ENCODE data around the gene ELAVL1.

Gene ELAVL1

DNA sequence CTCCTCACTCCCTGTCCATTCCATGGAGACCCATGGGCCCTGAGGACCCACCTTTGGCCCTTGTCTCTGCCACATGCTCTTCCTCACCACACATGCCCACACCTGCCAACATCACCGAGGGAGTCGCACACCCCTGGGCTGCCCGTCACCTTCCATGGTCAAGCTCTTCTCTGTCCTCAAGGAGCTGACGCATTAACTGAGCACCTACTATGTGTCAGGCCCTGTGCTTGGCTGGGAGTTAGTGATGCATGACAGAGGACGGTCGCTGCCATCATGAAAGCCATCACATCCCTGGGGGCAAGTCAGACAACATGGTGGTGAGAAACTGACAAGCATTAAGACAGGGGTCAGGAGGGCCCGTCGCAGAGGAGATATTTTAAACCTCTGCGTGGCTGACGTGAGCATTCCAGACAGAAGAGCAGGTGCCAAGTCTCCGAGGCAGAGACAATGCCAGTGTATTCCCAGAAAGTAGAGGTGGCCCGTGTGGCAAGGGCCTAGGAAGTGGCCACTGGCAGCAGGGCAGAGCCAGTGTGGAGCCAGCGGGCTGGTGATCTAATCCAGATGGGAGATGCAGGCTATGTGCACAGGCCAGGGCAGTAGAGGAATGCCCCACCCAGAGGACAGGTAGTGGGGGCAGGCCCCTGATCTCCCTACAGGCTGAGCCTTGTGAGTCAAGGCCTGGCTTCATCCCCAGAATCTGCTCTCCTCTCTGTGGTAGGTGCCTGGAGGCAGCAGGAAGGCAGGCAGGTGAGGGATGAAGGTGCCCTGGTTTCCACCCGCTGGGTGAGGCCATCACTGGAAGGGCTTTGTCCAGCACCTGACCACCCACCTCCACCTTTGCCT lies 21.2 kb downstream of the ELAVL1 start:
- DNase-seq: no peak

DNA sequence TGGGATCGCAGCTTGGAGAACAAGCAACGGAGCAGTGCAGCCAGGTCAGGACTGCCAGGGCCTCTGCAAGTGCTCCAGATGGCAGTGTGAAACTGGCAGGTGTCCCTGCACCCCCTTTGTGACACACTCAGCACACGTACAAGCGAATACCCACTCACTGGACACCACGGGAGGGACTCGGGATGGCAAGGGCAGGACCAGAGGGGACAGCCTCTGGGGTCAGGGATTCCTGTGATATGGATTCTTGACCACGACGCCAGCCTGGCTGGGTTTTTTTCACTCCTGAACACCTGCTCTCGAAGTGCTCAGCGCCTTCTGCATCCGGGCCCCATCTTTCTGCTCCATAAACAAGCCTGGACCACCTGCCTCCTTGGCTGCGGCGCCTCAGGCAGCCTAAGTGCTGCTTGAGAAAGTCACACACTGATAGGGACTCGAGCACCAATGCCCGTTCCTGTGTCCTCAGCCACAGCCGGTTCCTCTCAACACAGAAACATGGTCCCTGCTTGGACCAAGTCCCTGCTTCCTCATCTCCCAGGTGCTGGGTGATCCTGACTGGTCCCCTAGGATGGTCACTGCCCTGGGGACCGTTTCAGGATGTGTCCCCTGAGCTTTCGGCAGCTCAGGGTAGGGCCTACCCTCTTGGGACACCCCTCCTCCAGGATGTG lies 22.0 kb downstream of the ELAVL1 start:
- no peak for DNase-seq

DNA sequence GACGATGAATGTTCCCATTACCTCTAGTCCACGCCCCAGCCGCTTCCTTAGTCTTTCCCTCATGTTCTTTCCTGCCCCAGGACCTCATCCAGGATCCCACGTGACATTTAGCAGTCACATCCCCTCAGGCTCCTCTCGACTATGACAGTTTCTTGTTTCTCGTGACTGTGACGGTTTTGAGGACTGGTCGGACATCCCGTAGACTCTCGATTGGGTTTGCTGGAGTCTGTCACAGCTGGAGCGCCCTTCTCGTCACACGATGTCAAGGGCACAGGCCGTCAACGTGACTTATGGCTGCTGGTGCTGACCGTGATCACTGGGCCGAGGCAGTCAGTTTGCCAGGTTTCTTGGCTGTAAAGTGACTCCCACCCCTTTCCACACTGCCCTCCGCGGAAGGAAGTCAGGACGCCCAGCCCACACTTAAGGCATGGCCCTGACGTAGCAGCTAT lies 22.8 kb downstream of the ELAVL1 start:
- DNase-seq: no peak

DNA sequence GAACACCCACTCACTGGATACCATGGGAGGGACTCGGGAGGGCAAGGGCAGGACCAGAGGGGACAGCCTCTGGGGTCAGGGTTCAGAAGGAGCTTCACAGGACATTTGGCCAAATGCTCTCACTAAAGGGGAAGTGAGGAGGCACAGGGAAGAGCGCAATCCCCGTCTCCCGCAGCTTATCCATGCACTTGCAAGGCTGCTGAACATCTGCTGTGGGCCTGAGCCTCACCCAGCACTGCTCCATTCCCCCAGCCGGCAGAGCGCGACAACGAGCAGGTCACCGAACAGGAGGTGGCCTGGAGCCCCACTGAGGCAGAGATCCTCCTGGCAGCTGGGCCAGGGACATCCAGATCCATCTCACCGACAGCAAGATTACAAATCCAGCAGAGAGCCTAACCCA lies 23.3 kb downstream of the ELAVL1 start:
- DNase-seq: no peak

DNA sequence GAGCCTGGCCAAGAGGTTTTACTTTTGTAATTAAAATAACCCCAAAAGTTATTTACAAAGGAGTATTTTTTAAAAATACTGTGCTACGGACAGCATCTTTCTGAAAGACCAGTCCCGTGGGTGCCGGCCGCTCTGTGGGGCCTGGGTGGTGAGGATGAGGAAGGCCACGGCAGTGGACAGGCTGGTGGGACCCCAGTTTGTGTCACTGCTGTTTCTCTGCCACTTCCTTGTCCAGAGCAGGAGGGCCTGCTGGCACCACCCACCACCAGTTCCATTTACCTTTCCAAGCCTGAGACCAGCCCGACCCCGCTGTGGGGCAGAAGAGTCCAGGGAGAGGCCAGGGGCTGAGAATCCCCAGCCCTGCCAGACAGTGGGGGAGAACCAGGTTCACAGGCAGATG lies 23.8 kb downstream of the ELAVL1 start:
- no peak for DNase-seq

DNA sequence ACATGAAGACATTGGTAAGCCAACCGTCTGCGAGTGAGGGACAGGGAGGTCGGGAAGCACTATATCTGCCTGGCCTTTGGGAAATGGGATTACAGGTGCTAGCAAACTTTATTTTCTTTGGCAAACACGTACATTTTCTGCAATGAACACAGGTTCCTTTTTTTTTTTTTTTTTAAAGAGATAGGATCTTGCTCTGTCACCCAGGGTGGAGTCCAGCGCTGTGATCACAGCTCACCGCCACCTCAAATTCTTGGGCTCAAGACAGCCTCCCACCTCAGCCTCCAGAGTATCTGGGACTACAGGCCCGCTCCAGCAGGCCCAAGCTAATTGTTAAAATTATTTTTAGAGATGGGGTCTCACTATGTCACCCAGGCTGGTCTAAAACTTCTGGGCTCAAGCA lies 24.2 kb downstream of the ELAVL1 start:
- no peak for DNase-seq

DNA sequence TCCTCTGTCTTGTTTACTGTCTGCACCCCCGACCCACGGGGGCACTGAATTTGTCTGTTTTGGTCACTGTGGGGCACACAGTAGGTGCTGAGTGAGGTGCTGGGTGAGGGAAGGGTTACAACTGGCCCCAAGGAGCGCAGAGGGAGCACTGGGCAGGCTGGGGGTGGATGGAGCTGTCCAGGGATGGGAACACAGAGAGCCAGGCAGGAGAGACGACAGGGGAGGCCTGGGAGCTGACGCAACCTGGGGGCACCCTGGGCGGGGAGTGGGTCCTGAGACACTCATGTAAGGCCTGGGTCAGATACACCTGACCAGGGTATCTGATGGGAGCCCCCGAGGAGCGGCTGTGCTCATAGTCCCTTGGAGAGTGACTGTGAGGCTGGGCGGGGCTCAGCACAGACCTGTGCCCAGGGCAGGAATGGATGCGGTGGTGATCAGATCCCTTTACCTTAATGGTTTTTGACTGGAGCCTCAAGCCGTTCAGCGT lies 24.8 kb downstream of the ELAVL1 start:
- DNase-seq: no peak

DNA sequence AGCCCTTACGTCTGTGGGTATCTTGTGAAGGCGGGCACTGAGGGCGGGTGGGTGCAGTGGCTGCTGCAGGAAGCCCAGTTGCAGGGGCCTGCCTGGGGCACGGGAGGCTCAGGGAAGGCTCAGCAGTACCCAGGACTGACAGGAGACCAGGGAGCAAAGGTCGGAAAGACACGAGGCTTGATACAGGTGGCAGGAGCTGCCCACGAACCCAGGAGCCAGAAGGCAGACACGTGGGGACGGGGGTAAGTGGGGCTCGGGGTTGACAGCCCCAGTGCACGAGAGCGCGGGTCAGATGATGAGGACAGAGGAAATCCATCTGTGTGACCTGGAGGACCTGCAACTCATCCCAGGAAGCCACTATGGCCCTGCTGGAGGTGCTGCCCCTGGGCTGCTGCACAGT lies 25.3 kb downstream of the ELAVL1 start:
- no peak for DNase-seq

DNA sequence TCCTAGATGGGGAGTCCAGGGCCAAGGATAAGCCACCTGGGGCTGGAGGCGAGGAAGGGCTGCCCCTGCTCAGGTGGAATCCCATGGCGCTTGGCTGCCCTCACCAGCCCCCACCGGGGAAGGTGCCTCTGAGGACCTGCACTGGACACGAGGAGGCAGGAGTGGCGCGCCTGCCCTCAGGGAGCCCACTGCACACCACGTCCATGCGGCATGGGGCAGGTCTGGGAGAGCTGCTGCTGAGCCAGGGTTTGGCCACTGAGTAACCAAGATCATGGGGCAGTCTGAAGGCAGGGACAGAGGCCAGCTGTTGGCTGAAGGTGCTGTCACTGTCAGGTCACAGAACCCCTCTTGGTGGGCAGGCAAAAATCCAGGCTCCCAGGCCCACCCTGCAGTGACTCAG lies 25.9 kb downstream of the ELAVL1 start:
- DNase-seq: no peak

DNA sequence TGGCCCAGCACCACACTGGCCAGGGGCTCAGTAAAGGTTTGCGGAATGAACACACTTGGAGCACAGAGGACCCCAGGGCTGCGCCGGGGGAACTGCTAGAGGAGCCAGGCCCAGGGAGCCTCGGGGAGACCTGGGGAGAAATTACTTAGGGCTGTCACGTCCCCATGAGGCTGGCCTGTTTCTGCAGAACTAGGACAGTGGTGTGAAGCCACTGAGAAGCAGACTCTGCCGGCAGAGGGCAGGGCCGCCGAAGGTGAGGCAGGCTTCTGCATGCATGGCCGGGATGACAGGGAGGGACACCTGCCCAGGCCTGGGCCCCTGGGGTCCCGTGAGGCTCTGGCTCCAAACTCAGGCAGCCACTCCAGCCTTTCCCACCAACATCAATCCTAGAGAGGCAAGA lies 26.4 kb downstream of the ELAVL1 start:
- no peak for DNase-seq

DNA sequence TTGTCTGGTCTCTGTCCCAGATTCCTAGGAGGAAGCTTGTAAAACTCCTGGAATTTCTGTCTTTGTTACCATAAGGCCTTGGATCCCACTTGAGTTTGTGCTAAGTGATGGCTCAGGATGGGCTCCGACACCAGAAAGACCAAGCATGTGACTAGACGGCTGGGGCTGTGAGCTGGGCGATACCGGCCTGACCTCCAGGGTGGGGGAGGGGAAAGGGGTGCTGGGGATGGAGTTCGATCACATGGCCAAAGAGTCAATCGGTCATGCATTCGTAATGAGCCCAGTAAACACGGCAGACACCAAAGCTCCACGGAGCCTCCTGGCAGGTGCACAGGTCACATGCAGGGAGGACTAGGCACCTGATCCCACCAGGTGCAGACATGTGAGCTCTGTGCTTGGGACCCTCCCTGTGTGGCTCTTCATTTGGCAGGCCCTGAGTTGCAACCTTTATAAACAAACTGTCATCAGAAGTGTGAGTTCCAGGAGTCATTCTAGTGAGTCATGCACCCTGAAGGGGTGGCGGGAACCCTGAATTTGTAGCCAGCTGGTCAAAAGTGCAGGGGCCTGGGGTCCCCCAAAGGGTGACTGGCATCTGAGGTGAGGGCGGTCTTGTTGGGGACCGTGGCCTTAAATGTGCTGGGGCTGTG lies 27.1 kb downstream of the ELAVL1 start:
- DNase-seq: no peak

DNA sequence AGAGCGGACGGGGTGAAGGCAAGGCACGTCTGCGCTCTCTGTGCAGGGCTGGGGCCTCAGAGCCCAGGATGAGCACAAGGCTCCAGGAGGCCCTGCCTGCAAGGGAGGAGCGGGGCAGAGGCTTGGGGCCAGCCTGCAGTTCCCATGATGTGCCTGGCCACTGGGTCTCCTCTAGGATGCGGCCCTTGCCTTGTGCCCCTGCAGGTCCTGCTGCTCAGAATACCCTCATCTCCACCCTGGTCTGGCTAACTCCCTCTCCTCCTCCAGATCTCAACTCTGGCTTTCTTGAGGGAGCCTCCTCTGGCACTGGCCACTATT lies 27.8 kb downstream of the ELAVL1 start:
- DNase-seq: no peak

DNA sequence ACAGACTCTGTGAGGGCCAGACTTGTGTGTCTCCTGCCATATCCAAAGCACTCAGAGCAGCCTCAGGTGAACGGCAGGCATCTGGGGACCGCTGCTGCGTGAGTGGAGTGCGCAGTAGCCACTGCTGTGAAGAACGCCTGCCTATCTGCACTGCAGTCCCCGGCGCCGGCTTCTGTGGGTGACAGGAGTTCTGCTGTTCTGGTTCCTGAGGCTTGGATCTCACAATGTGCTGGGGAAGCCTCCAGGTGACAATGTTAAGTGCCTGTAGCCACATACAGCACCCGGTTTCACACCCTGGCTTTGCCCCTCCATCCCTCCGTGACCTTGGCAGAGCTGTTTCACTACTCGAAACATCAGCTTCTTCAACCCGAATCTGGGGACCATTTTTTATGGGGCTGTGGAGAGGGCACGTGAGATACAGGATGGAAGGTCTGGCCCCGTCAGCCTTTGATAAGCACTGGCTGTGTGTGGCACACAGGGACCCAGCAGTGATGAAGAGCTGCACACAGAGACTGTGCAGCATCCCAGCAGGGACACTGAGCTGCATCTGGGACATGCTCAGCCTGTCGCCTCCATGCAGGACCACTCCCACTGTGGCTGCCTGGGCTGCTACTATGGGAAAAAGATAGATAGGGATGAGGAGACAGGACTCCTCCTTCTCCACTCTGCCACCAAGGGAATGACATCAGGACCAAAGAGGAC lies 28.3 kb downstream of the ELAVL1 start:
- DNase-seq: no peak

DNA sequence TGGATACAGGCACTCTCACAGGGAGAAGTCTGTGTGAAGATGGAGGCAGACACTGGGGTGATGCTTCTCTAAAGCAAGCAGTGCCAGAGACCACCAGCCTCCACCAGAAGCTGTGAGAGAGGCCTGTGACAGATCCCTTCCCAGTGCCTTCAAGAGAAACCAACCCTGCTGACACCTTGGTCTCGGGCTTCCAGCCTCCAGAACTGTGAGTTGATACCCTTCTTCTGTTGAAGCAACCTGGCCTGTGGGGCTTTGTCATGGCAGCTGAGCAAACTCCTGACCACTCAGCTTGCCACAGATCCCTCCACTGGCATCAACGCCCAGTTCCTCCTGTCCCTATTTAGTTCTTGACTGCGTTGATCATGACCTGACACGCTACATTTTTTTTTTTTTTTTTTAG lies 29.0 kb downstream of the ELAVL1 start:
- DNase-seq: no peak

DNA sequence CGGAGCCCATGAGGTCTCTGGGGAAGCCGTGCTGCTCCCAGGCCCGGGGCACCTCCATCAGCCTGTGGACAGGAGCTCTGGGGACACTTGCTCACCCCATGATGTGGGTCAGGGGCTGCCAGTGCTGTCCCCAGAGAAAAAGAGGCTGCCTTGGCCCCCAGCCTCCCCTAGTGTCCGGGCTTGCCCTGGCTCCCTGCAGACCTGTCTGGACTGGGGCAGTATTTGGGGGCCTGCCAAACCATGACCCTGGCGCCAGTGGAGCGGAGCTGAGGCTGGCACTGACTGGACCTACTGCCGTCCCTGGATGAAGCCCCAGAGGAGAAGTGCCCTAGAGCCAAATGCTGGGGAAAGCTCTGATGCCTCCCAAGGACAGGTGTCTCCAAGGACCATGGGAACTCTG lies 30.4 kb downstream of the ELAVL1 start:
- DNase-seq: no peak

DNA sequence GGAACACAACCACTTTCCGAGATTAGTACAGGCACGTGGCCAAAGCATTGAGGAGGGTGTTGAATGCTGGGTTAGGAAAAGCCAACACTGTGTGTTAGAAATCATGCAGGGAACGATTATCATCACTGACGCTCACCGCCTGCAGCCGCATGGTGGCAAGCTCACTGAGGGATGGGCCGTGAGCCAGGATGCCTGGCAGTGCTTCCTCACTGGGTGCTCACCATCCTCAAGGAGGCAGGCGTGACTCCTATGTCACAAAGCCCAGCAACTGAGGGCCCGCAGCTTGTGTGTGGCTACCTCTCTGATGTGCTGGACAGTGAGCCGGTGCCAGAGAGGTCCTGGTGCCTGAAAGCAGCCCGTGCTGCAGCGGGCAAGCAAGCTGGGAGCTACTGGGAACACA lies 31.6 kb downstream of the ELAVL1 start:
- no peak for DNase-seq

DNA sequence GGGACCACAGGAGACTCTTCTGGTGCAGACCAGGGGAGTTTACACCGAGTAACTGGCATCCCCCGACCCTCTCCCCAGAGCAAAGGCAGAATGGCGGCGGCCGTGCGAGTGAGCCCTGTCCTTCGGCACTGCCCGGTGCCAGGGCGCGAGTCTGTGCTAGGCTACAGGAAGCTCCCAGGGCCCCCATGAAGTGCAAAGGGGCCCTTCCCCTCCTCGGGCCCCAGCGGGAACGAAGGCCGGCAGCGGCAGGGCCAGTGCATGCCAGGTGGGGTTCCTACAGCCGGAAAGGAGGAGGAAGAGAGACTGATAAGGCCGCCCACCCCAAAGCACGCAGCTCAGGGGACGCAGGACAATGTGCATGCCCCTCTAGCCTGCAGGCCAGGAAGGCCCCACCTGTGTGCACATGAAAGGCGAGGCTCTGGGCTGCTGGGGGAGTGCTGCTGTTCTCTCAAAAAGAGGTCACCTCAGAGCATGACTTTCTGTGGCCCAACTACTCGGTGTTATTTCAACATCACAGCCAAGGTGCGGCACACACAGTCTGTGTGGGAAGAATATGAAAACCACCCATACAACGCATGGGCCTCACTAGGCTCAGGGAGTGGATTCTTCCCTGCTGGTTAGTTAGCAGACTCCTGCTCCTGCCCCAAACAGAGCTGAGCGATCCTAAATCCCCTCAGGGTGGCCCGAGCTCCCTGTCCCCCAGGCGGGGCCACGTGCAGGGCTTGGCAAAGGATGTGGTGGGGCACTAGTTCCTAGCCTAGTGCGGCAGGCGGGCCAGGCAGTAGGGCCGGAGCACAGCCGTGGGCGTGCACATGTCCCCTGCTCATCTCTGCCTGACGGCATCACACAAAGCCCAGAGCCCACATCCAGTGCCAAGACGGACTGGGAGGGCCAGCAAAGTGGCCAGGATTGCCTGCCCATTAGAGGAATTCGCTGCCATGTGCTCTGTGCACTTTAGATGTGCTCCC lies 33.6 kb downstream of the ELAVL1 start:
- DNase-seq: no peak

DNA sequence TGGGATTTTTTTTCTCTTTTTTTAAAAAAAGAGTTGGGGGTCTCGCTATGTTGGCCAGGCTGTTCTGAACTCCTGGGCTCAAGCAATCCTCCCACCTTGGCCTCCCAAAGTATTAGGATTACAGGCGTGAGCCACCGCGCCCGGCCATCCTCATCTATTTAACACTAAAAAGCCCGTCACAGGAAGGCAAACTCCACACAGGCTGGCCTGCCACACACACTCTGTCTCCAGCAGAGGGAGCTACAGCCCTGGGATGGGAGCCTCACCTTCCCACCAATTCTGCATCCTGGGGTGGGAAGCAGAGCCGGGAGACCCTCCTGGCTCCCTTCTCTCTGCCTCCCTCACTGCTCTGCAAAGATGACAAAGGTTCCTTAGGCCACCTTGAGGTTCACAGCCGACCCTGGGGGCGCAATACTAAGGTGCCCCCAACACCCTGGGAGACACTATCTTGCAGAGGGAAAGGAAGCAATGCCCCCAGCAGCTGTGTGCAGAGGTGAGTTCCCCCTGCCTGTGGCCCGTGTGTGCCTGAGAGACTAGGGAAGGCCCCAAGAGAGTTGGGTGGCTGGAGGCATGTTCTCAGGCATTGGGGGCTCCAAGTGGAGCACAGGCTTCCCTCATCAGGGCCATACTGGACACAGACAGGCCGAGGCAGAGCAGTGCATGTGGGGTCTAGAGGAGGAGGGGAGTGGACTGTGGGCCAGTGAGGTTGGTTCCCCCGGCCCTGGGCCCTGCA lies 34.6 kb downstream of the ELAVL1 start:
- DNase-seq: peak; percentile 59

DNA sequence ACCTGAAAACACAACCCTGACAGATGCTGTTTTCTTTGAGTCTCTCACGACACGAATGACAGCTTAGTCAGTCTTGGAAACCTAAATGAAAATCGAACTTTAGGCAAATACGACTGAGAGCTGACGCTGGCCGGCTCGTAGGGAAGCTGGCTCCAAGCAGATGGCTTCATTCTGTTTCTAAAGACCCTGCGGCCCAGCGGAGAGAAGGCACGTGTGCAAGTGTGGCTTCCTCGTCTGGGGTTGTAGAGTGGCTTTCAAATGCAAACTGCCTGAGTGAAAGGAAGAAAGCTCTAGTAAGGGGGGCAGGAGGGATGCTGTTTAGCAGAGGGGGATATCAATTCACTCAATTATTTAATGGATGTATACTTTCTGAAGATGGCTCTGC lies 35.9 kb downstream of the ELAVL1 start:
- no peak for DNase-seq

DNA sequence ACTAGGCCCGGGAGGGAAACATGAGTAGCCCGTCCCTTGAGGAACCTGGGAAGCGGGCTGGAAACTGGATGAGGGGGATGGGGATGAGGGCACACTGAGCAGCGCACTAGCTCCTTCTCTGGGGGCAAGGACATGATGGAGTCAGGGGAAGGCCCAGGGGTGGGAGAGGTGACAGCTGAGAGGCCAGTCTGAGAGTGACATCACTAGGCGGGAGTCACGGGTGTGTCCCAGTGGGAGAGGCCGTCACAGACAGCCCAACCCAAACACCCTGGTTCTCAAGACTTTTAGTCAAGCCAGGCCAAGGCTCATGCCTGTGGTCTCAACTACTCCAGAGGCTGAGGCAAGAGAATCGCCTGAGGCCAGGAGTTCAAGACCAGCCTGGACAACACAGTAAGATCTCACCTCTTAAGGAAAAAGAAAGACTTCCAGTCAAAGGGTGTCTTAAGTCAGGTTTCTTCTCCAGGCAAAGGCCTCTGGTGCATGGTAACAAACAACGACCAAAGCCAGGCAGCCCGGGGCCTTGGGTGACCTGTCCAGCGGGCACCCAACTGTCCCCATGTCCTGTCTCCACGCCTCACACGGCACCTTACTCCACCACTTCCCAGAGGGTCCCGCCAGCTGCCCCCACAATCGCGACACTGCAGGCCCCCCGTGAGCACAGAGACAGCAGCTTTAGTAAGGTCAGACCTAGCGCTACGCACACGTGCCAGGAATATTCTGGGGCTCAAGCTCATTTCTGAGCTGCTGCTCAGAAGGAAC lies 36.5 kb downstream of the ELAVL1 start:
- no peak for DNase-seq

Data from suppressor macrophage treated with lipopolysaccharide for 4 hours (primary cell).